Spleen (tissue), 11 donors: ENCODE data around the gene COL16A1. TPM values are rescaled to one million over a fixed set of nuclear protein-coding genes. Genes with fewer than 3 reads are reported as not detected.

Source experiments
- DNase-seq: peaks from one replicate; pipeline ENCODE4 v3.0.0-alpha.2; 2020
- H3K27ac ChIP-seq, 8 donors: fragments of 200-600 bp; sonication (generic) in 7 of 8; 1 replicate in 4 of 8; 2 replicates in 4 of 8; pipeline versions ENCODE4 v1.5.0 to v1.8.0; 2016 to 2021; ENCODE audit warnings: inconsistent platforms in 4 of 8, mild to moderate bottlenecking in 4 of 8, moderate library complexity in 1 of 8
- H3K27me3 ChIP-seq, 7 donors: fragments of 200-600 bp; sonication (generic) in 6 of 7; replicated peaks in 1 of 7; 1 replicate in 4 of 7; 2 replicates in 3 of 7; pipeline versions ENCODE4 v1.5.0 to v1.8.0; 2016 to 2021; ENCODE audit warnings: inconsistent platforms in 3 of 7, mild to moderate bottlenecking in 1 of 7
- H3K36me3 ChIP-seq, 6 donors: fragments of 200-600 bp; sonication (generic) in 5 of 6; 1 replicate in 4 of 6; 2 replicates in 2 of 6; pipeline versions ENCODE4 v1.5.0 to v1.8.0; 2016 to 2021; ENCODE audit warnings: inconsistent platforms in 2 of 6
- H3K4me1 ChIP-seq, 6 donors: fragments of 200-600 bp; sonication (generic) in 5 of 6; 1 replicate in 3 of 6; 2 replicates in 3 of 6; pipeline versions ENCODE4 v1.5.0 to v1.8.0; 2016 to 2021; ENCODE audit warnings: inconsistent platforms in 3 of 6
- H3K4me3 ChIP-seq, 8 donors: fragments of 200-600 bp; sonication (generic) in 7 of 8; 1 replicate in 4 of 8; 2 replicates in 4 of 8; pipeline versions ENCODE4 v1.5.0 to v1.8.0; 2016 to 2021; ENCODE audit warnings: inconsistent platforms in 4 of 8, mild to moderate bottlenecking in 4 of 8, moderate library complexity in 2 of 8
- H3K9me3 ChIP-seq, 8 donors: fragments of 200-600 bp; sonication (generic) in 7 of 8; 1 replicate in 4 of 8; 2 replicates in 4 of 8; pipeline versions ENCODE4 v1.5.0 to v1.8.0; 2016 to 2021; ENCODE audit warnings: inconsistent platforms in 4 of 8
- CTCF ChIP-seq, 11 experiments: fragments of 200-600 bp in 7 of 11; fragments of 450-650 bp in 4 of 11; sonication (generic) in 4 of 11; IDR thresholded peaks in 8 of 11; conservative IDR thresholded peaks in 3 of 11; 1 replicate in 7 of 11; 2 replicates in 4 of 11; pipeline versions ENCODE4 v1.4.0 to v1.8.0; 2016 to 2021; ENCODE audit warnings: antibody characterized with exemption in 11 of 11, inconsistent platforms in 4 of 11, mild to moderate bottlenecking in 1 of 11
- POLR2A ChIP-seq, 3 donors: fragments of 450-650 bp; IDR thresholded peaks; one replicate each; pipeline ENCODE4 v1.5.1; 2017; ENCODE audit warnings: antibody characterized with exemption in 3 of 3, mild to moderate bottlenecking in 1 of 3
- POLR2AphosphoS5 ChIP-seq, 3 donors: sonication (generic); formaldehyde crosslinking; IDR thresholded peaks; one replicate each; pipeline ENCODE4 v1.5.1; 2017; ENCODE audit warnings: antibody characterized with exemption in 3 of 3
- WGBS, 5 donors: extraction: QIAGEN DNeasy Blood & Tissue Kit in 3 of 5; methylation state at CpG; one replicate each; pipeline versions ENCODE4 v1.1.5 to v1.1.7; 2013 to 2018; 5-methylcytosine and 5-hydroxymethylcytosine counted together
- intact Hi-C: fragments of 100-400 bp; cut with DNase I; formaldehyde crosslinking; loops from one replicate; pipeline ENCODE4 v1.15.0; 2023; ENCODE audit warnings: low total_unique reads
- polyA plus RNA-seq, 3 donors: library from polyadenylated mRNA; stranded (reverse); fragments of 200-250 nt; gene quantifications; one replicate each; pipeline ENCODE4 v1.2.1, GENCODE V29; 2013
- total RNA-seq, 7 donors: library from RNA; depleted of rRNA in 3 of 7; stranded (reverse); fragments of >200 nt in 3 of 7; fragmentation: NEBNext Ultra II Directional in 4 of 7; extraction: Animal tissue kit (Norgen Biotek cat#: 25700) in 4 of 7; gene quantifications; one replicate each; pipeline versions ENCODE4 v1.1.0 to v1.2.1, GENCODE V29; 2016 to 2021
- donor health status: healthy with polysubstance abuse.
- donor health status: DM: no; HTN: no; CAD: no; lungs with moderate emphysema.
- donor health status: DM: no; HTN: no; CAD: no.
- donor health status: Bipolar disorder and iron deficiency.
- donor health status: healthy.
- donor health status: DM: no; HTN: no; CAD: no.
- donor health status: DM: yes; HTN: yes; CAD: no.

Gene COL16A1
- total and polyA plus RNA-seq, 10 donors: 4.7 to 25.6 (median 12.5) TPM

GRCh38 chr1:31706384-31707058 lies 2.7 kb upstream of the COL16A1 start:
- WGBS, 5 donors: 71 to 80% (median 77%) methylated on average over 8 to 15 of the region's 15 CpGs
- peaks cover 0 to 42% (median 12%) of the 10 kb centered on the region in 7 donors for H3K27me3 ChIP-seq

GRCh38 chr1:31705080-31705866 lies 1.5 kb upstream of the COL16A1 start:
- Histone ChIP-seq H3K4me1 (peaks cover 4 to 78% (median 49%) of the 10 kb centered on the region in 6 donors), H3K36me3 (no peaks in the 10 kb centered on the region), H3K9me3 (no peaks in the 10 kb centered on the region), H3K4me3 (peak overlapping the region in 1 of 8 donors; percentile 50), H3K27me3 (peaks cover 0 to 42% (median 12%) of the 10 kb centered on the region in 7 donors), H3K27ac (peak overlapping the region in 3 of 8 donors; percentile 56 to 71 (median 58))
- WGBS, 5 donors: 19 to 33% (median 22%) methylated on average over 10 to 23 of the region's 23 CpGs
- intact Hi-C loops: no loop called here
- peak; percentile 14 to 59 (median 41) for TF ChIP-seq POLR2AphosphoS5 (IDR thresholded peaks at IDR 0.05)
- TF ChIP-seq CTCF (IDR thresholded peaks at IDR 0.05 in 8 of 11, conservative IDR thresholded peaks at IDR 0.05 in 3 of 11): peak in 2 of 11 experiments; percentile 28 to 36
- no peak for TF ChIP-seq POLR2A (IDR thresholded peaks at IDR 0.05)
- DNase-seq: peak; percentile 81

More at GRCh38 chr1:31706384-31707058, 2.7 kb upstream of the COL16A1 start:
- H3K4me3 ChIP-seq: no peak overlapping the region
- DNase-seq: no peak
- peaks cover 4 to 66% (median 38%) of the 10 kb centered on the region in 6 donors for H3K4me1 ChIP-seq
- H3K9me3 ChIP-seq: no peaks in the 10 kb centered on the region
- H3K27ac ChIP-seq: no peak overlapping the region
- intact Hi-C loops: no loop called here
- H3K36me3 ChIP-seq: no peaks in the 10 kb centered on the region
- no peak for TF ChIP-seq CTCF (IDR thresholded peaks at IDR 0.05 in 8 of 11, conservative IDR thresholded peaks at IDR 0.05 in 3 of 11)
- TF ChIP-seq POLR2AphosphoS5 (IDR thresholded peaks at IDR 0.05): no peak
- TF ChIP-seq POLR2A (IDR thresholded peaks at IDR 0.05): no peak

- Histone ChIP-seq H3K9me3 (no peaks in the 10 kb centered on the region), H3K4me3 (peak overlapping the region in 4 of 8 donors; percentile 8 to 50 (median 10)), H3K4me1 (peaks cover 6 to 86% (median 57%) of the 10 kb centered on the region in 6 donors), H3K27ac (peak overlapping the region; percentile 13 to 71 (median 56)), H3K36me3 (no peaks in the 10 kb centered on the region), H3K27me3 (peaks cover 0 to 42% (median 12%) of the 10 kb centered on the region in 7 donors)
- intact Hi-C loops: no loop called here
- WGBS, 5 donors: 13 to 18% (median 15%) methylated on average over 16 to 19 of the region's 19 CpGs
- no peak for DNase-seq
- TF ChIP-seq POLR2AphosphoS5 (IDR thresholded peaks at IDR 0.05): no peak
- TF ChIP-seq POLR2A (IDR thresholded peaks at IDR 0.05): no peak
- TF ChIP-seq CTCF (IDR thresholded peaks at IDR 0.05 in 8 of 11, conservative IDR thresholded peaks at IDR 0.05 in 3 of 11): no peak
These were observed 658 bp upstream of the COL16A1 start for GRCh38 chr1:31704271-31705079.
